A549 (cell line): ENCODE data around the gene APOL4.

ENCODE experiments used
- BCL3 ChIP-seq: fragments of >200 bp; sonication (Bioruptor Twin); formaldehyde crosslinking; IDR thresholded peaks from 3 replicates; pipeline ENCODE4 v1.6.1; 2016
- CTCF ChIP-seq: fragments of >200 bp; sonication (Bioruptor Twin); formaldehyde crosslinking; IDR thresholded peaks from 3 replicates; pipeline ENCODE4 v1.5.1; 2016
- KDM1A ChIP-seq: fragments of 200-600 bp; sonication (generic); IDR thresholded peaks from 2 replicates; pipeline ENCODE4 v1.6.1; 2016; ENCODE audit warnings: low read depth, mild to moderate bottlenecking
- POLR2A ChIP-seq: IDR thresholded peaks from 2 replicates; pipeline ENCODE4 v1.6.1; 2012; ENCODE audit warnings: mild to moderate bottlenecking, low read length
- POLR2AphosphoS2 ChIP-seq: conservative IDR thresholded peaks from 2 replicates; pipeline ENCODE4 v1.6.1; 2012; ENCODE audit warnings: low read length, improper control_type of control experiment, inconsistent platforms

- TF ChIP-seq POLR2A (no peak), POLR2AphosphoS2 (no peak), BCL3 (no peak), KDM1A (no peak), CTCF (no peak)
Observed at GRCh38 chr22:36218648-36219193, 17.1 kb upstream of the APOL4 start.
